ENCODE results near the gene SNX20. TPM values are rescaled to one million over a fixed set of nuclear protein-coding genes. Genes with fewer than 3 reads are reported as not detected.

The SNX20 gene
- total RNA-seq, 1 donor from 2014 or later, result not detected

GRCh38 chr16:50632927-50633800, 47.9 kb downstream of the SNX20 start:
- no peaks in the 10 kb centered on the region for H3K27me3 Mint-ChIP-seq (ENCODE audit: low read depth)
- no peak overlapping the region for H3K27ac Mint-ChIP-seq
- H3K4me1 Mint-ChIP-seq, result peaks cover 3% of the 10 kb centered on the region
- H3K36me3 Mint-ChIP-seq, result peaks cover 26% of the 10 kb centered on the region
- TF ChIP-seq, protein P1, sequence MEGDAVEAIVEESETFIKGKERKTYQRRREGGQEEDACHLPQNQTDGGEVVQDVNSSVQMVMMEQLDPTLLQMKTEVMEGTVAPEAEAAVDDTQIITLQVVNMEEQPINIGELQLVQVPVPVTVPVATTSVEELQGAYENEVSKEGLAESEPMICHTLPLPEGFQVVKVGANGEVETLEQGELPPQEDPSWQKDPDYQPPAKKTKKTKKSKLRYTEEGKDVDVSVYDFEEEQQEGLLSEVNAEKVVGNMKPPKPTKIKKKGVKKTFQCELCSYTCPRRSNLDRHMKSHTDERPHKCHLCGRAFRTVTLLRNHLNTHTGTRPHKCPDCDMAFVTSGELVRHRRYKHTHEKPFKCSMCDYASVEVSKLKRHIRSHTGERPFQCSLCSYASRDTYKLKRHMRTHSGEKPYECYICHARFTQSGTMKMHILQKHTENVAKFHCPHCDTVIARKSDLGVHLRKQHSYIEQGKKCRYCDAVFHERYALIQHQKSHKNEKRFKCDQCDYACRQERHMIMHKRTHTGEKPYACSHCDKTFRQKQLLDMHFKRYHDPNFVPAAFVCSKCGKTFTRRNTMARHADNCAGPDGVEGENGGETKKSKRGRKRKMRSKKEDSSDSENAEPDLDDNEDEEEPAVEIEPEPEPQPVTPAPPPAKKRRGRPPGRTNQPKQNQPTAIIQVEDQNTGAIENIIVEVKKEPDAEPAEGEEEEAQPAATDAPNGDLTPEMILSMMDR (IDR thresholded peaks at IDR 0.05; ENCODE audit: unreplicated experiment), result no peak
- H3K4me3 Mint-ChIP-seq, result no peak overlapping the region
- no peak for DNase-seq (ENCODE audit: low spot score in 2 of 2, unreplicated experiment in 2 of 2)
- no peaks in the 10 kb centered on the region for H3K9me3 Mint-ChIP-seq

- peaks cover 30% of the 10 kb centered on the region for H3K36me3 Mint-ChIP-seq
- no peak for DNase-seq (ENCODE audit: low spot score in 2 of 2, unreplicated experiment in 2 of 2)
- H3K4me3 Mint-ChIP-seq, result no peak overlapping the region
- H3K4me1 Mint-ChIP-seq, result peaks cover 3% of the 10 kb centered on the region
- H3K9me3 Mint-ChIP-seq, result no peaks in the 10 kb centered on the region
- TF ChIP-seq, protein P1 (IDR thresholded peaks at IDR 0.05; ENCODE audit: unreplicated experiment), result no peak
- H3K27me3 Mint-ChIP-seq (ENCODE audit: low read depth), result no peaks in the 10 kb centered on the region
- H3K27ac Mint-ChIP-seq, result no peak overlapping the region
Measured at GRCh38 chr16:50631985-50632576, 49.0 kb downstream of the SNX20 start.

DNA sequence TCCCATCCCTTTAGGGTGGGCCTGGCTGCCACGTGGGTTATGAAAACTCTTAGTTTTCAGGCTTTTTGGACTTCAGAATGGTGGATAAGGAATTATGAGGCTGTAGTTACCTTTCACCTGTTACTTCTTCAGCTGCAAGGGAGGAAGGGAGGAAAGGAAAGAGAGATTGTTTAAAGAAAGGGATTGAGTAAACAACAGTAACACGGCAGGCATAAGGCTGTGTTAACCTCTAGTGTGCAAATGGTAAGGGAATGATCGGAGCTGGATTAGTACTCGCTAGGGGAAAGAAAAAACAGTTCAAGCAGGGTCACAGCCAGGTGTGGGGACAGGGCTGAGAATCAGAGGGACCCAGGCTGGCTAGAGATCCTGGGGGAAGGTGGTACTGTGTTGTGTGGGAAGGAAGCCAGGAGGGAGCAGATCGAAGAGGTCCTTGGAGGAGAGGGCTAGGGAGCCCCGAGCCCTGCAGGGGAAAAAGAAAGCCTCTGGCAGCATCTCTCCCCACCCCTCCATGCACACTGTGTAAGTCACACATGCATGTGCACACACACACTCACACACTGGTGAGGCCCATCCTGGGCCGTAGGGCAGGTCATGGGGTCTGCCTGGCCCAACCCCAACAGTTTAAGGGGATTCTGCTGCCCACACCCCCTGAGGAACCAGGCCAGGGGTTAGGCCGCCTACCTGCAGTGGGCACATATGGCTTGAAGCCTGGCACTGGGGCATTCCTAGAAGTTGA, 49.7 kb downstream of the SNX20 start:
- no peak for DNase-seq (ENCODE audit: low spot score in 2 of 2, unreplicated experiment in 2 of 2)
- TF ChIP-seq, protein P1 (IDR thresholded peaks at IDR 0.05; ENCODE audit: unreplicated experiment), result no peak
- H3K4me1 Mint-ChIP-seq, result peaks cover 3% of the 10 kb centered on the region

DNA sequence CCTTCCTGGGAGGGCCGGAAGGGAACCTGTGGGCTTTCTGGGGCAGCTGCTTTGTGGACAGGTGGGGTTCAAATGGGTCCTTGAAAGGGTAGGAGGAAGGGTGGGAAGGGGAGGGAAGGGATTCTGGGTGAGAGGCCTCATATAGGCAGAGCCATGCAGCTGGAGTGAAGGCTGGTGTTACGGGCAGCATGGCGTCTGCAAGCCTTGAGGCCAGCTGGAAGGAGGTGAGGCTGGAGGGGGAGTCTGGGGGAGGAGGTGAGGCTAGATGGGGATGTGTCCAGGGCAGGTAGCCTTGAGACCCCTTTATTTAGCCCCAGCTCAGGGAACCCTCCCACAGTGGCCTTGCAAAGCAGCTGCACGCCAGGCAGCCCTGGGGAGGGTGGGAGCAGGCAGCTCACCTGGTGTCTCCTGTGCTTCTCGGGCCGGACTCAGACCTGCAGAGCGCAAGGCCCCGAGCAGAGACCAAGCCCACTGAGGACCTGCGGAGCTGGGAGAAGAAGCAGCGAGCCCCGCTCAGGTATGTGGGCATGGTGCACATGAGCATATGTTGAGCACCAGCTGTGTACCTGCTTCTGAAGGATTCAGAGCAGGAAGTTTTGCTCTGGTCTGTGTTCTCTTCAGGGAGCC, 50.6 kb downstream of the SNX20 start:
- H3K27ac Mint-ChIP-seq, result no peak overlapping the region
- H3K4me1 Mint-ChIP-seq, result peaks cover 3% of the 10 kb centered on the region
- TF ChIP-seq, protein P1 (IDR thresholded peaks at IDR 0.05; ENCODE audit: unreplicated experiment), result no peak
- no peaks in the 10 kb centered on the region for H3K27me3 Mint-ChIP-seq (ENCODE audit: low read depth)
- peaks cover 31% of the 10 kb centered on the region for H3K36me3 Mint-ChIP-seq
- DNase-seq (ENCODE audit: low spot score in 2 of 2, unreplicated experiment in 2 of 2), result no peak
- H3K4me3 Mint-ChIP-seq, result no peak overlapping the region
- no peaks in the 10 kb centered on the region for H3K9me3 Mint-ChIP-seq

More for the DNA sequence above, 49.7 kb downstream of the SNX20 start:
- H3K9me3 Mint-ChIP-seq, result no peaks in the 10 kb centered on the region
- no peak overlapping the region for H3K4me3 Mint-ChIP-seq
- peaks cover 31% of the 10 kb centered on the region for H3K36me3 Mint-ChIP-seq
- no peak overlapping the region for H3K27ac Mint-ChIP-seq
- H3K27me3 Mint-ChIP-seq (ENCODE audit: low read depth), result no peaks in the 10 kb centered on the region

DNA sequence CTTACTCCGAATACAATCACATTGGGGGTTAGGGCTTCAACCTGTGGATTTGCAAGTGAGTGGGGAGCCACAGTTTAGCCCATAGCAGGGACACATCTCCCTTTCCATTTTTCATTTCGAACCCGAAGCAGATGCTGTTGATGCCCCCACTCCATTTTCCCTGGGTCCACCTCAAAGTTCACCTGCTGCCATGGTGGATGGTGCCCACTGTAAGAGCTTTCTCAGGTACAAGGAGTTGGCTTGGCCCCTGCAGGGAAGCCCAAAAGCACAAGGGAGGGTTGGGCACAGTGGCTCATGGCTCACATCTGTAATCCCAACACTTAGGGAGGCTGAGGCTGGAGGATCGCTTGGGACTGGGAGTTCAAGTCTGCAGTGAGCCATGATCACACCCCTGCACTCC, 51.8 kb downstream of the SNX20 start:
- H3K4me3 Mint-ChIP-seq, result no peak overlapping the region
- no peaks in the 10 kb centered on the region for H3K4me1 Mint-ChIP-seq
- TF ChIP-seq, protein P1 (IDR thresholded peaks at IDR 0.05; ENCODE audit: unreplicated experiment), result no peak
- no peak for DNase-seq (ENCODE audit: low spot score in 2 of 2, unreplicated experiment in 2 of 2)
- H3K27ac Mint-ChIP-seq, result no peak overlapping the region
- no peaks in the 10 kb centered on the region for H3K27me3 Mint-ChIP-seq (ENCODE audit: low read depth)
- H3K36me3 Mint-ChIP-seq, result peaks cover 31% of the 10 kb centered on the region
- H3K9me3 Mint-ChIP-seq, result no peaks in the 10 kb centered on the region
